Measurements from ENCODE around the gene LIM2. TPM values are rescaled to one million over a fixed set of nuclear protein-coding genes. Genes with fewer than 3 reads are reported as not detected.

LIM2 gene
- total RNA-seq, 1 donor = not detected

DNA sequence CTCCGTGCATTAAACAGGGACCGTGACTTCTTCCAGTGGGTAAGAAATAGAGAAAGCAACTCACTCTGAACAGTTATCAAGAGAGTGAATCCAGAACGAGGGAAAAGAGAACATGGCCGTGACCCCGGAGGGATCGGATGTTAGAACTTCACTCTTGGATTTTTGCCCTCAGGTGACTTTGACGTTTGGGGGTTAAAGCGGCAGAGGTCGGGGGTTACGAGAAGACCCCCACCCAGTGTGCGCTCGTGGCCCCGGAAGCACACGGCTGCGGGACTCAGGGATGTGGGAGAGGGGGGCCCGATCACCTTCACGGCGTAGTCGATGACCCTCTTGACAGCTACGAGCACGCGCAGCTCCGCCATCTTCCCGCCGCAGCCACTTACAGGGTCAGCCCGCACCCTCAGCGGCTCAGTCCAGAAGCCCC is 21.8 kb downstream of the LIM2 start, which contains the start of gene ETFB:
TSS of gene ETFB (minus strand) at position 424 of the 424 bp plus-strand sequence. CDS start at position 362, 62 bp downstream.
- peak within 1 kb of the TSS; percentile 96 for H3K4me3 ChIP-seq (ENCODE audit: low read depth, low read length)
- TF ChIP-seq, protein P1, sequence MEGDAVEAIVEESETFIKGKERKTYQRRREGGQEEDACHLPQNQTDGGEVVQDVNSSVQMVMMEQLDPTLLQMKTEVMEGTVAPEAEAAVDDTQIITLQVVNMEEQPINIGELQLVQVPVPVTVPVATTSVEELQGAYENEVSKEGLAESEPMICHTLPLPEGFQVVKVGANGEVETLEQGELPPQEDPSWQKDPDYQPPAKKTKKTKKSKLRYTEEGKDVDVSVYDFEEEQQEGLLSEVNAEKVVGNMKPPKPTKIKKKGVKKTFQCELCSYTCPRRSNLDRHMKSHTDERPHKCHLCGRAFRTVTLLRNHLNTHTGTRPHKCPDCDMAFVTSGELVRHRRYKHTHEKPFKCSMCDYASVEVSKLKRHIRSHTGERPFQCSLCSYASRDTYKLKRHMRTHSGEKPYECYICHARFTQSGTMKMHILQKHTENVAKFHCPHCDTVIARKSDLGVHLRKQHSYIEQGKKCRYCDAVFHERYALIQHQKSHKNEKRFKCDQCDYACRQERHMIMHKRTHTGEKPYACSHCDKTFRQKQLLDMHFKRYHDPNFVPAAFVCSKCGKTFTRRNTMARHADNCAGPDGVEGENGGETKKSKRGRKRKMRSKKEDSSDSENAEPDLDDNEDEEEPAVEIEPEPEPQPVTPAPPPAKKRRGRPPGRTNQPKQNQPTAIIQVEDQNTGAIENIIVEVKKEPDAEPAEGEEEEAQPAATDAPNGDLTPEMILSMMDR (IDR thresholded peaks at IDR 0.05; ENCODE audit: insufficient read depth, low read length) = no peak
- no peak for DNase-seq (ENCODE audit: low read depth)

DNA sequence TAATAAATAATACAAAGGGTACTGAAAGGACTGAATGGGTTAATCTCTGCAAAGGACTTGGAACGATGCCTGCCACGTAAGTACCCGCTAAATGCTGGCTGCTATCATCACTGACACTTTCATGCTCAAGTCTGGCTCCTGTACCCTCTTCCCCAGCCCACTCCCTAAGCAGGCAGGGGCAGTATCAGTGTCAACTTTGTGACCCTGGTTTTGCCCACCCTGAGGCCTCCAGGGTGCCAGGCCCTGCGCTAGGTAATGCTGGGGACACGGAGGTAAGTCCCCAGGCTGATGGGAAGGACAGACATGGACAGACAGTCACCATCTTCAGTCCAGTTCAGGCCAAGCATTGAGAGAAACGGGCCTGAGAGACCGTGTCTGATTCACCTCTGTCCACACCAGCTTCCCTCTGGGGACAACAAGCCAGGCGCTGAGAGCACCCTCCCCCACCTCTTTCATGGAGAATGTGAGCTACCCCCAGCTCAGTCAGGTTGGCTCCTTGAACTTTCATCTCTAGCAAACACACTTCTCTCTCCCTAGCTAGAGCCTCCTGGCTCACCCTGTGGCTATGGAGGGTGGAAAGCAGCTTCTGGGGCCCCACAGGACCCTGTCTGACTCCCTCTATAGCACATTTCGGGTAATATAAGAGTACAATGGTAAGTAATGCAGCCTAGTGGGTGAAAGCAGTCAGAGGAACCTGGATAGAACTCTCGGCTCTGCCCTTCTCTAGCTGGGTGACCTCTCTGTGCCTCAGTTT is 22.4 kb downstream of the LIM2 start:
- TF ChIP-seq, protein P1 (IDR thresholded peaks at IDR 0.05; ENCODE audit: insufficient read depth, low read length) = peak; percentile 33
- DNase-seq (ENCODE audit: low read depth) = peak; percentile 55
- H3K4me3 ChIP-seq (ENCODE audit: low read depth, low read length) = peak overlapping the region; percentile 96

DNA sequence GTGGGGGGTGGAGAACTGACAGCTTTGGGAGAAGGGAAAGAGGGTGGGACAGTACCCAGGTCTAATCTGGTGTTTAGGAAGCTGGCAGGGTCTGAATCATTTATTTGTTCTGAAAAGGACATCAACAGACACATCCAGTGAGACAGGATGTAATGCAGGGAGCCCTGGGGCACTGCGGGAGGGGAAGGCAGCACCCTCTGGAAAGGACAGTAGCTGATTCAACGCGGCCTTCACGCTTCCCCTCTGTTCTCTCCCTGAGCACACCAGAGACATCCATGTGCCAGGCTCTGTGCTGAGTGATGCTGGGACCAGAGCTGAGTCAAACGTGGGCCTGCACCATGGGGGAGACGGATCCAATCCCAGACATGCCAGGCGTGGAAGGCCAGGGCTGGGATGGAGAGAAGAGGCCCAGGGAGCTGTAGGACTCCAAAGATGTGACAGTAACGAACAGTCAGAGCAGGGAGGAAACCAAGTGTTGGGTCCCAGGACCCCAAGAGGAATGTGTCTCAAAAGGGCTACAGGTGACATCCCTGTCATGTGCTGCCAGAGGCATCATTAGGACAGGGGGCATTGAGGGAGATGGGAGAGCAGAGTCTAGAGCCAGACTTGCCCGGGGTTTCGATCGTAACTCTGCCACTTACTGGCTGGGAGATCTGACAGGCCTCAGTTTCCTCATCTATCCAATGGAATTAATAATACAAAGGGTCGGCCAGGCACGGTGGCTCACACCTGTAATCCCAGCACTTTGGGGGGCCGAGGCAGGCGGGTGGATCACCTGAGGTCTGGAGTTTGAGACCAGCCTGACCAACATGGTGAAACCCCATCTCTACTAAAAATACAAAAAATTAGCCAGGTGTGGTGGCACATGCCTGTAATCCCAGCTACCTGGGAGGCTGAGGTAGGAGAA is 23.3 kb downstream of the LIM2 start:
- DNase-seq (ENCODE audit: low read depth) = no peak
- H3K4me3 ChIP-seq (ENCODE audit: low read depth, low read length) = no peak overlapping the region
- TF ChIP-seq, protein P1 (IDR thresholded peaks at IDR 0.05; ENCODE audit: insufficient read depth, low read length) = no peak

DNA sequence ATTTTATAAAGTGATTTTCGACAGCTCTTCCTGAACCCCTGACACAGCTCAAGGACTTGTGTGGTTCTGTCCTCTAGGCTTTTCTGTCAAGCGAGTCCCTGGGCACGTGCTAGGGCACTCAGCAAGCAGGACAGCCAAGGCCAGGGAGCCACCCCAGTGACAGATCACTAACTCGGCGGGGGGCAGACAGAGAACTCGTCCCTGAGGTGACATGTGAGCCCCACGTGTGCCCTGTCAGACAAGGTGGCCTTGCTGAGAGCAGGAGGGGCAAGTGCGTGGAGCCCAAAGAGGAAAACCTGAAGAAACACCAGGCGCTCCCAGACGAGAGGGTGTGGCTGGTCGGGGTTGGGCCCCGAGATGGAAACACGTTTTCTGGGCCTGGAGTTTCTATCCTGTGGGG is 26.5 kb downstream of the LIM2 start:
- TF ChIP-seq, protein P1 (IDR thresholded peaks at IDR 0.05; ENCODE audit: insufficient read depth, low read length) = no peak
- no peak for DNase-seq (ENCODE audit: low read depth)
- no peak overlapping the region for H3K4me3 ChIP-seq (ENCODE audit: low read depth, low read length)

DNA sequence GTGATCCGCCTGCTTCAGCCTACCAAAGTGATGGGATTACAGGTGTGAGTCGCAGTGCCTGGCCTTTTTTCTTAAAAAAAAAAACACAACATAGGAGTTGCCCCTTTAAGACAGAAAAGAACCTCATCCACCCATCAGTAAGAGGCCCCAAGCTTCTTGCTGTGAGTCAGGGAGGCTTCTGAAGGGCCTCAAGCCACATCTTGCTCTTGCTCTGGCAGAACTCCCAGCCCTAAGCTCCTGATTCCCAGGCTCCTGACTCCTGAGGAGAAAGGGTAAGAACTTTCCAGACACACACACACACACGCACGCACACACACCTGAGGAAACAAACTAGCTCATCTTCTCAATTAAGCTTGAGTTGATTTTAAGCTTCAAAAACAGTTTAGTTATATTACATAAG is 28.5 kb downstream of the LIM2 start:
- DNase-seq (ENCODE audit: low read depth) = peak; percentile 91
- no peak overlapping the region for H3K4me3 ChIP-seq (ENCODE audit: low read depth, low read length)
- TF ChIP-seq, protein P1 (IDR thresholded peaks at IDR 0.05; ENCODE audit: insufficient read depth, low read length) = no peak

DNA sequence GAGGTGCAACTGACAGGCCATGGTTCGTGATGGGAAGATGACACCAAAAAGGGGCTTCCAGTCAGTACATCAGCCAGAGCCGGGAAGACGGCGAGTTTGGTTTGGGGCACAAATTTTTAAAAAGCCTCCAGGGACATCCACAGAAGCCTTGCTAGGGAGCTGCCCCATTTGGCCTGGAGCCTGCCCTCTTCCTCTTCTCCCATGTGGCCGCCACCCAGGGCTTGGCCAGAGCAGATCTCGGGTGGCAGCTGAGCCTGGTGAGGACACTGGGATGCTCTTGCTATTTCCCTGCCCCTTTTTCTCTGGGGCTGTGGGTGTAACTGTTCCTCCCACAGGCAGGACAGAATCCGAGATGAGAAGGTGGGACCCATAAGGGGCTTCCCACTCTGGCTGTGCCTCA is 29.8 kb downstream of the LIM2 start:
- TF ChIP-seq, protein P1 (IDR thresholded peaks at IDR 0.05; ENCODE audit: insufficient read depth, low read length) = no peak
- H3K4me3 ChIP-seq (ENCODE audit: low read depth, low read length) = no peak overlapping the region

More for the DNA sequence above, 29.8 kb downstream of the LIM2 start:
- no peak for DNase-seq (ENCODE audit: low read depth)

Measured in fibroblast of the aortic adventitia (primary cell).